Stimulated activated naive CD8-positive, alpha-beta T cell treated with anti-CD3 and anti-CD28 coated beads, Interleukin-15, Interleukin-2, amounts not matched to agents 100 U/mL and 50 U/mL, for 24 hours (primary cell): ENCODE results near the gene UBXN2A.
"Not testable (repeated sequence)": the region's sequence is repeated elsewhere in the genome, so short reads cannot be mapped to it uniquely, and the experiment has no call there.

Experiments used
- ATAC-seq: fragments of 150-1000 bp; cut with Tn5 transposase; one replicate; pipeline ENCODE4 v1.10.0; 2021
- DNase-seq: peaks from one replicate; pipeline ENCODE4 v3.0.0; 2021

The UBXN2A gene

GRCh38 chr2:23940718-23941620 is 706 bp downstream of the UBXN2A start:
- DNase-seq = no peak
- ATAC-seq = peak; percentile 59

GRCh38 chr2:23941644-23942043 is 1.4 kb downstream of the UBXN2A start:
- DNase-seq = no peak
- ATAC-seq = no peak

GRCh38 chr2:23943666-23944065 is 3.4 kb downstream of the UBXN2A start:
- ATAC-seq (no peak), DNase-seq (no peak)

- DNase-seq (no peak), ATAC-seq (no peak)
These were observed 4.3 kb downstream of the UBXN2A start for GRCh38 chr2:23944527-23944926.

- ATAC-seq (no peak), DNase-seq (no peak)
These were observed 4.7 kb downstream of the UBXN2A start for GRCh38 chr2:23944976-23945375.

GRCh38 chr2:23947350-23947749 is 7.1 kb downstream of the UBXN2A start:
- DNase-seq = no peak
- no peak for ATAC-seq

GRCh38 chr2:23952558-23952957 is 12.3 kb downstream of the UBXN2A start:
- not testable (repeated sequence) for DNase-seq, ATAC-seq

- DNase-seq (no peak), ATAC-seq (no peak)
These were observed 13.4 kb downstream of the UBXN2A start for GRCh38 chr2:23953625-23954024.

GRCh38 chr2:23954325-23955014 is 14.2 kb downstream of the UBXN2A start:
- no peak for ATAC-seq
- no peak for DNase-seq

GRCh38 chr2:23967846-23968245 is 27.6 kb downstream of the UBXN2A start:
- DNase-seq (no peak), ATAC-seq (no peak)

GRCh38 chr2:23976883-23977282 is 36.6 kb downstream of the UBXN2A start:
- ATAC-seq (no peak), DNase-seq (no peak)

GRCh38 chr2:23988371-23988770 is 48.1 kb downstream of the UBXN2A start:
- ATAC-seq (no peak), DNase-seq (no peak)

- DNase-seq (no peak), ATAC-seq (no peak)
These were observed 52.7 kb downstream of the UBXN2A start for GRCh38 chr2:23992931-23993330.

GRCh38 chr2:23993736-23994269 is 53.5 kb downstream of the UBXN2A start:
- DNase-seq (no peak), ATAC-seq (no peak)

GRCh38 chr2:23994567-23994966 is 54.3 kb downstream of the UBXN2A start:
- ATAC-seq = no peak
- DNase-seq = no peak

- ATAC-seq (no peak), DNase-seq (no peak)
These were observed 67.4 kb downstream of the UBXN2A start for GRCh38 chr2:24007693-24008092.

- ATAC-seq = no peak
- no peak for DNase-seq
These were observed 68.6 kb downstream of the UBXN2A start for GRCh38 chr2:24008672-24009366.

GRCh38 chr2:24009367-24009679 is 69.1 kb downstream of the UBXN2A start:
- no peak for ATAC-seq
- DNase-seq = no peak

GRCh38 chr2:24009680-24010476 is 69.6 kb downstream of the UBXN2A start, which contains the start of gene MFSD2B:
MFSD2B (plus strand) TSS chr2:24010085; CDS start chr2:24010097, 12 bp downstream.
- ATAC-seq = no peak
- no peak for DNase-seq

GRCh38 chr2:24010477-24011249 is 70.4 kb downstream of the UBXN2A start:
- no peak for ATAC-seq
- no peak for DNase-seq
